B cell (primary cell): ENCODE data around the gene DGCR8. TPM values are rescaled to one million over a fixed set of nuclear protein-coding genes. Genes with fewer than 3 reads are reported as not detected.

Experiments
- ATAC-seq: fragments of 200-7000 bp; cut with Tn5 transposase; one replicate; pipeline ENCODE4 v1.10.0; 2021; ENCODE audit warnings: low read depth, mild to moderate bottlenecking, moderate number of reproducible peaks, moderate library complexity
- CTCF ChIA-PET: fragments of 350-600 bp; sonication (Branson Sonifier 250); formaldehyde crosslinking; loops from one replicate; lab custom pipeline; 2021; ENCODE audit warnings: antibody characterized with exemption, inconsistent platforms; lab: Charles Lee
- POLR2A ChIA-PET: fragments of 350-600 bp; sonication (Branson Sonifier 250); formaldehyde crosslinking; loops from one replicate; lab custom pipeline; 2021; ENCODE audit warnings: antibody characterized with exemption; lab: Charles Lee
- DNase-seq: peaks from one replicate; pipeline ENCODE4 v3.0.0; 2013
- H2AFZ ChIP-seq: 2 replicates; pipeline ENCODE4 v1.6.1; 2012; ENCODE audit warnings: mild to moderate bottlenecking, low read depth, low read length; ENCODE audit not compliant: insufficient read depth, poor library complexity, severe bottlenecking
- H3K27ac ChIP-seq, 2 donors: 1 replicate in 1 of 2; 2 replicates in 1 of 2; pipeline ENCODE4 v1.5.1; 2012 to 2013; ENCODE audit warnings: low read length in 2 of 2, mild to moderate bottlenecking in 2 of 2, moderate library complexity in 1 of 2
- H3K27me3 ChIP-seq, 4 experiments: fragments of 200-600 bp in 1 of 4; sonication (generic) in 1 of 4; replicated peaks in 1 of 4; 1 replicate in 2 of 4; 2 replicates in 2 of 4; pipeline versions ENCODE4 v1.6.1 to v1.7.0; 2013 to 2016; ENCODE audit warnings: low read length in 3 of 4, mild to moderate bottlenecking in 2 of 4, mixed read lengths in 1 of 4, moderate library complexity in 1 of 4; ENCODE audit not compliant: insufficient read depth in 4 of 4, control insufficient read depth in 3 of 4; ENCODE audit errors: control extremely low read depth in 1 of 4
- H3K36me3 ChIP-seq, 2 experiments: replicated peaks in 1 of 2; 1 replicate in 1 of 2; 2 replicates in 1 of 2; pipeline versions ENCODE4 v1.6.1 to v1.7.1; 2013; ENCODE audit warnings: low read length in 1 of 2; ENCODE audit not compliant: insufficient read depth in 2 of 2, control insufficient read depth in 1 of 2; ENCODE audit errors: control extremely low read depth in 1 of 2, extremely low read depth in 1 of 2
- H3K4me1 ChIP-seq, 2 donors: fragments of 200-600 bp in 1 of 2; sonication (generic) in 1 of 2; 1 replicate in 1 of 2; 2 replicates in 1 of 2; pipeline versions ENCODE4 v1.5.1 to v1.6.1; 2013 to 2017; ENCODE audit warnings: low read length in 2 of 2; ENCODE audit not compliant: control insufficient read depth in 2 of 2, insufficient read depth in 2 of 2
- H3K4me2 ChIP-seq: replicated peaks from 2 replicates; pipeline ENCODE3; 2012; ENCODE audit warnings: mild to moderate bottlenecking, low read depth, low read length; ENCODE audit not compliant: poor library complexity, severe bottlenecking
- H3K4me3 ChIP-seq, 5 experiments: fragments of 200-600 bp in 1 of 5; sonication (generic) in 1 of 5; 1 replicate in 3 of 5; 2 replicates in 2 of 5; pipeline versions ENCODE4 v1.5.1 to v1.7.0; 2011 to 2016; ENCODE audit warnings: low read length in 4 of 5, mild to moderate bottlenecking in 4 of 5, low read depth in 2 of 5, control low read depth in 1 of 5, moderate library complexity in 1 of 5; ENCODE audit not compliant: insufficient read depth in 1 of 5; ENCODE audit errors: control extremely low read depth in 1 of 5, extremely low read depth in 1 of 5
- H3K79me2 ChIP-seq: fragments of 200-600 bp; sonication (generic); one replicate; pipeline ENCODE4 v1.6.0; 2016; ENCODE audit warnings: low read length; ENCODE audit not compliant: control insufficient read depth, insufficient read depth
- H3K9ac ChIP-seq: fragments of 200-600 bp; sonication (generic); 2 replicates; pipeline ENCODE4 v1.6.1; 2017; ENCODE audit warnings: mild to moderate bottlenecking, low read length, moderate library complexity
- H3K9me3 ChIP-seq, 3 donors: one replicate each; pipeline versions ENCODE4 v1.6.1 to v1.7.1; 2013; ENCODE audit warnings: low read length in 2 of 3; ENCODE audit not compliant: control insufficient read depth in 2 of 3, insufficient read depth in 1 of 3; ENCODE audit errors: control extremely low read depth in 1 of 3
- H4K20me1 ChIP-seq: 2 replicates; pipeline ENCODE4 v1.6.0; 2012; ENCODE audit warnings: mild to moderate bottlenecking, low read length; ENCODE audit not compliant: insufficient read depth, control insufficient read depth, poor library complexity, severe bottlenecking
- H3K27ac Mint-ChIP-seq: one replicate; pipeline ENCODE4 v1.8.0; 2021; ENCODE audit warnings: mixed read lengths
- H3K27me3 Mint-ChIP-seq: one replicate; pipeline ENCODE4 v1.8.0; 2021; ENCODE audit warnings: mixed read lengths
- H3K4me1 Mint-ChIP-seq: one replicate; pipeline ENCODE4 v1.8.0; 2021; ENCODE audit warnings: mixed read lengths
- H3K4me3 Mint-ChIP-seq: one replicate; pipeline ENCODE4 v1.8.0; 2021; ENCODE audit warnings: mixed read lengths
- H3K9me3 Mint-ChIP-seq: one replicate; pipeline ENCODE4 v1.8.0; 2022; ENCODE audit warnings: mixed read lengths; ENCODE audit not compliant: insufficient read depth
- EZH2 ChIP-seq: IDR thresholded peaks from 2 replicates; pipeline ENCODE4 v1.6.1; 2012; ENCODE audit warnings: borderline replicate concordance, low read depth, mild to moderate bottlenecking, moderate library complexity, low read length; ENCODE audit not compliant: insufficient read depth, poor library complexity, severe bottlenecking
- WGBS: methylation state at CpG from one replicate; pipeline ENCODE4 v1.1.5; 2013; ENCODE audit warnings: missing lambda C conversion rate; ENCODE audit not compliant: insufficient coverage; 5-methylcytosine and 5-hydroxymethylcytosine counted together
- intact Hi-C: fragments of 100-400 bp; cut with micrococcal nuclease; formaldehyde crosslinking; loops from one replicate; pipeline ENCODE4 v1.10.0; 2022
- polyA plus RNA-seq: library from polyadenylated mRNA; depleted of rRNA; stranded (reverse); fragments of >200 nt; gene quantifications from 2 replicates; pipeline ENCODE4 v1.2.3, GENCODE V29; 2012
- total RNA-seq, 2 donors: library from RNA; stranded (reverse); fragments of 120-200 nt in 1 of 2; gene quantifications; 1 replicate in 1 of 2; 2 replicates in 1 of 2; pipeline versions ENCODE4 v1.2.3 to v1.2.4, GENCODE V29; 2013 to 2022
- TF ChIP-seq, protein P1 (sequence below): fragments of 200-600 bp; IDR thresholded peaks from one replicate; pipeline ENCODE4 v1.8.0; 2022; ENCODE audit warnings: antibody characterized with exemption, mild to moderate bottlenecking

The DGCR8 gene
- total and polyA plus RNA-seq, 2 donors (not counting 1 experiment from before 2014, with no cell fraction given): 19.6 to 43.2 TPM

GRCh38 chr22:20157430-20158183, 77.6 kb downstream of the DGCR8 start:
- intact Hi-C loops: loop anchor here (1.0 kb wide), 1 partner anchor 111 kb away; the partner anchor contains the start of gene RTN4R
- no peaks in the 10 kb centered on the region for H3K9me3 Mint-ChIP-seq
- H3K27me3 Mint-ChIP-seq: peaks cover 10% of the 10 kb centered on the region
- no peak overlapping the region for H3K27ac Mint-ChIP-seq
- no peak overlapping the region for H3K4me3 Mint-ChIP-seq
- 59% methylated on average over 4 of the region's 15 CpGs for WGBS
- Histone ChIP-seq H3K4me3 (no peak overlapping the region), H3K4me2 (no peak overlapping the region), H4K20me1 (no peaks in the 10 kb centered on the region), H3K79me2 (no peaks in the 10 kb centered on the region), H3K36me3 (no peaks in the 10 kb centered on the region), H3K27ac (no peak overlapping the region), H3K9ac (no peak overlapping the region), H3K27me3 (peaks cover 0 to 40% (median 10%) of the 10 kb centered on the region in 4 experiments), H3K4me1 (peaks cover 0 to 3% of the 10 kb centered on the region in 2 donors), H3K9me3 (peaks cover 0 to 13% (median 0%) of the 10 kb centered on the region in 3 donors), H2AFZ (no peak overlapping the region)
- CTCF ChIA-PET: interaction anchor here (0.7 to 2.9 kb wide), 19 partner anchors 9 to 546 kb away, joined by 3 to 31 read pairs (median 5); partner anchors contain the start of gene DGCR6L
- peaks cover 2% of the 10 kb centered on the region for H3K4me1 Mint-ChIP-seq
- ATAC-seq (no peak), DNase-seq (no peak)
- POLR2A ChIA-PET: no interaction called here
- TF ChIP-seq, protein P1, sequence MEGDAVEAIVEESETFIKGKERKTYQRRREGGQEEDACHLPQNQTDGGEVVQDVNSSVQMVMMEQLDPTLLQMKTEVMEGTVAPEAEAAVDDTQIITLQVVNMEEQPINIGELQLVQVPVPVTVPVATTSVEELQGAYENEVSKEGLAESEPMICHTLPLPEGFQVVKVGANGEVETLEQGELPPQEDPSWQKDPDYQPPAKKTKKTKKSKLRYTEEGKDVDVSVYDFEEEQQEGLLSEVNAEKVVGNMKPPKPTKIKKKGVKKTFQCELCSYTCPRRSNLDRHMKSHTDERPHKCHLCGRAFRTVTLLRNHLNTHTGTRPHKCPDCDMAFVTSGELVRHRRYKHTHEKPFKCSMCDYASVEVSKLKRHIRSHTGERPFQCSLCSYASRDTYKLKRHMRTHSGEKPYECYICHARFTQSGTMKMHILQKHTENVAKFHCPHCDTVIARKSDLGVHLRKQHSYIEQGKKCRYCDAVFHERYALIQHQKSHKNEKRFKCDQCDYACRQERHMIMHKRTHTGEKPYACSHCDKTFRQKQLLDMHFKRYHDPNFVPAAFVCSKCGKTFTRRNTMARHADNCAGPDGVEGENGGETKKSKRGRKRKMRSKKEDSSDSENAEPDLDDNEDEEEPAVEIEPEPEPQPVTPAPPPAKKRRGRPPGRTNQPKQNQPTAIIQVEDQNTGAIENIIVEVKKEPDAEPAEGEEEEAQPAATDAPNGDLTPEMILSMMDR: no peak
- TF ChIP-seq EZH2: no peak
